GM12801 (cell line): Measurements from ENCODE around the gene INPP4B.

ENCODE experiments used
- TF ChIP-seq, protein P1 (sequence below): IDR thresholded peaks from one replicate; pipeline ENCODE4 v1.5.1; 2011; ENCODE audit warnings: control low read depth; ENCODE audit not compliant: insufficient read length; ENCODE audit errors: extremely low read depth

The INPP4B gene

DNA sequence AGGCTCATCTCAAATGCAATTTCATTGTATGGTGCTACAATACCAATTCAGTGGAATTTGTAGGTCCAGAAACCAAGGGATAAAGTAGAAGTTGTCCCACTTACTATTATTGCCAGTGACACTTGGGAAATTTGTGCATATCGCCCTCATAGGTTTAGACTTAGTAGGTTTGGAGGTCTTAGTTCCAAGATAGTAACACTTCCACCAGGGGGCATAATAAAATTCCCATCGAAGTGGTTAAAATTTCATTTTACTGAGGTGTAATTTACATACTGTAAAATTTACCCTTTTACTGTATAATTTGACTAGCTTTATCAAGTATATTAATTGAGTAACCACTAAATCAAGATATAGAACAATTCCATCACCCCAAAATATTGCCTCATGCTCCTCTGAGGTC is 174.6 kb downstream of the INPP4B start:
- TF ChIP-seq, protein P1, sequence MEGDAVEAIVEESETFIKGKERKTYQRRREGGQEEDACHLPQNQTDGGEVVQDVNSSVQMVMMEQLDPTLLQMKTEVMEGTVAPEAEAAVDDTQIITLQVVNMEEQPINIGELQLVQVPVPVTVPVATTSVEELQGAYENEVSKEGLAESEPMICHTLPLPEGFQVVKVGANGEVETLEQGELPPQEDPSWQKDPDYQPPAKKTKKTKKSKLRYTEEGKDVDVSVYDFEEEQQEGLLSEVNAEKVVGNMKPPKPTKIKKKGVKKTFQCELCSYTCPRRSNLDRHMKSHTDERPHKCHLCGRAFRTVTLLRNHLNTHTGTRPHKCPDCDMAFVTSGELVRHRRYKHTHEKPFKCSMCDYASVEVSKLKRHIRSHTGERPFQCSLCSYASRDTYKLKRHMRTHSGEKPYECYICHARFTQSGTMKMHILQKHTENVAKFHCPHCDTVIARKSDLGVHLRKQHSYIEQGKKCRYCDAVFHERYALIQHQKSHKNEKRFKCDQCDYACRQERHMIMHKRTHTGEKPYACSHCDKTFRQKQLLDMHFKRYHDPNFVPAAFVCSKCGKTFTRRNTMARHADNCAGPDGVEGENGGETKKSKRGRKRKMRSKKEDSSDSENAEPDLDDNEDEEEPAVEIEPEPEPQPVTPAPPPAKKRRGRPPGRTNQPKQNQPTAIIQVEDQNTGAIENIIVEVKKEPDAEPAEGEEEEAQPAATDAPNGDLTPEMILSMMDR, result no peak

DNA sequence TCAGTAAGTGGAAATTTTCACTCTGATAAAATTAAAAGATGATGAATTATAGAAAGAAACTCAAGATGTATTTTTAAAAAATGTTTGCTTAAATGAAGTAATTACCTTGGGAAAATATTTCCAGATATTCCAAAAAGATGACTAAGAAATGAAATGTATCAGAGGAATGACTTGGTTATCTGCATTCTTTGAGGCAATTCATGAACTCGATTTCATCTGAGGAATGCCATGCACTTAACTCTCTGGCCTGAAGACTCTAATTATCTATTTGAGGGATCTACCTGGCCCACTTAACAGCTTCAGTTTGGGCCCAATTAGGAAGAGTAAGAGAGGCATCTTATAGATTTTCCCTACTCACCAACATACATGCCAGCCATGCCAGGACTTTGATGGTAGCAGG is 182.3 kb downstream of the INPP4B start:
- TF ChIP-seq, protein P1, result no peak

DNA sequence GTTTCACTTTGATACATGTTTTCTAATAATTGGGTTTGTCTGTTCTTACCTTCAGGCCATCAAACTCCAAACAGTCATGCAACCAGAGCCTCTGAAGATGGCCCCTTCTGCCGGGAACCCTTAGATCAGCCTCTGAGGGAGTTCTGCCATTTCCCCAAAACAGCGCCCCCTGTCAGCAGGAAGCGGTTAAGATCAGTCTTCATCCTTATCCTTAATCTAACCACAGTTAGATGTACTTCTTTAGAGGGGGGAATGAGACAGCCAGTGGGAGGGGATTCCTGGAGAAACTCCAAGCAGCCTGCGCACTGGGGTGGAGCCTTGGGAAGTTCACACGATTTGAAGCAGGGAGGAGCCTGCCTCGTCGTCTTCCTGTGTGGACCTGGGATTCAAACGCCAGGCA is 185.4 kb downstream of the INPP4B start:
- TF ChIP-seq, protein P1, result no peak

DNA sequence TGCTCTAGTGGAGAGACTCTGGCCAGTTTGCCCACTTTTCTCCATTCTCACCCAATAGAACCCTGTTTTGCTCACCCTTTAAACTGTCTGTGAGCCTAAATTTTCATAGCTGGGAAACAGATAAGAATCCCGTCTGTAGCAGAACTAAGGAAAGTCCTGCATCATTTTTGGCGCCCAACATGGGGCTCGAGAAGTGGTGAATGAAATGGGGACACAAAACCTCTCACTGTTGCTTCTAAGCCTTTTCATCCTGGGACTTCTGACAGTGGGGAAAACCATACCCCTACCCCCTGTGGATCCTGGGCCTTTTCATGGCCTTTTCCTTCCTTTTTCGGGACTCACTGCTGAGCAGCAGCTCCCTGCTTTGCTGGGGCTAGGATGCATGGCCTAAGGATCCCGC is 189.9 kb downstream of the INPP4B start:
- TF ChIP-seq, protein P1, result no peak

DNA sequence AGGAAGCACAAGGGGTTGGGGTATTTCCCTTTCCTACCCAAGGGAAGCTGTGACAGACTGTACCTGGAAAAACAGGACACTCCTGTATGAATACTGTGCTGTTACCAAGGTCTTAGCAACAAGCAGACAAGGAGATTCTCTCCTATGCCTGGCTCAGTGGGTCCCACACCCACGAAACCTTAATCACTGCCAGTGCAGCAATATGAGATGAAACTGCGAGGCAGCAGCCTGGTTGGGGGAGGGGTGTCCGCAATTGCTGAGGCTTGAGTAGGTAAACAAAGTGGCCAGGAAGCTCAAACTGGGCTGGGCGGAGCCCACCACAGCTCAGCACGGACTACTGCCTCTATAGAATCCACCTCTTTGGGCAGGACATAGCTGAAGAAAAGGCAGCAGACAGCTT is 197.7 kb downstream of the INPP4B start:
- TF ChIP-seq, protein P1, result no peak

DNA sequence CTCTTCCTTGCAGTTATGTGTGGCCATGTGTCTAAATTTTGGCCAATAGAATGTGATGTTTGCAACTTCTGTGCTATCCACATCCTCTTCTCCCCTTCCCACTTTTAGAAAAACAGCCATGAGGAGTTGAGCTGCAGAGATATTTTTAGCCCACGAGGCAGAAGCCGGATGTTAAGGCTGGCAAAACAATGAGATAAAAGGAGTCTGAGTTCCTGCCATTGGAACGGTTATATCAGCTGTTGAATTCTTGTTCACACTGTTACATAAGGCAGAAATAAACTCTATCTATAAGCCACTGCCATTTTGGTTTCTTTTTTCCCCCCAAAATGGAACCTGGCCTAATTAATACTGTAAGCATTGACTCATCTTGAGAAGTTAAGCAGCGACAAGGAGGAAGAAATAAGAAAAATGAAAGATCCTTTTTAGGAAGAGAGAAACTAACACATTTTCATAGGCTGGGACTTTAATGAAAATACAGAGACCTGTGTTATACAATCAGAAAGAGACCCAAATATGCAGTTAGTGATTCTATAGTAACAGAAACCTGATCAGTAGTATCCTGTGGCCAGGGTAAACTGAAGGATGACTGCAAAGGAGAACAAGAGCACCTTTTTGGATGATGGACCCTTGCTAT is 200.5 kb downstream of the INPP4B start:
- TF ChIP-seq, protein P1, result no peak

DNA sequence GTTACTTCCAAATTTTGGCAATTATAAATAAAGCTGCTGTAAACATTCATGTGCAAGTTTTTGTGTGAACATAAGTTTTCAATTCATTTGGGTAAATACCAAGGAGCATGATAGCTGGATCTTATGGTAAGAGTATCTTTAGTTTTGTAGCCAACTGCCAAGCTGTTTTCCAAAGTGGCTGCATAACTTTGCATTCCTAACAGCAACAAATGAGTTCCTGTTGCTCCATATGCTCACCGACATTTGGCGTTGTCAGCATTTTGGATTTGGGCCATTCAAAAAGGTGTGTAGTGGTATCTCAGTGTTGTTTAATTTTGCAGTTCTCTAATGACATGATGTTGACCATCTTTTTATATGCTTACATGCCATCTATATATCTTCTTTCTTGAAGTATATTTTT is 208.5 kb downstream of the INPP4B start:
- TF ChIP-seq, protein P1, result no peak
